Stomach (tissue), 9 donors: Measurements from ENCODE around the gene TIGD4. TPM values are rescaled to one million over a fixed set of nuclear protein-coding genes. Genes with fewer than 3 reads are reported as not detected.
"Not testable (repeated sequence)": the region's sequence is repeated elsewhere in the genome, so short reads cannot be mapped to it uniquely, and the experiment has no call there.

Source experiments
- DNase-seq, 2 donors: peaks; one replicate each; pipeline versions ENCODE4 v3.0.0 to v3.0.0-alpha.2; 2013 to 2019
- H3K27ac ChIP-seq, 5 donors: fragments of 200-600 bp in 4 of 5; sonication (generic) in 4 of 5; one replicate each; pipeline ENCODE4 v1.5.1; 2013 to 2019; ENCODE audit warnings: mild to moderate bottlenecking in 1 of 5, moderate library complexity in 1 of 5
- H3K27me3 ChIP-seq, 3 donors: fragments of 200-600 bp; sonication (generic); one replicate each; pipeline ENCODE4 v1.5.1; 2017 to 2019; ENCODE audit warnings: mixed run types in 1 of 3
- H3K36me3 ChIP-seq, 4 donors: fragments of 200-600 bp; sonication (generic); 1 replicate in 3 of 4; 2 replicates in 1 of 4; pipeline ENCODE4 v1.5.1; 2016 to 2019
- H3K4me1 ChIP-seq, 4 donors: fragments of 200-600 bp; sonication (generic); one replicate each; pipeline ENCODE4 v1.5.1; 2016 to 2019
- H3K4me3 ChIP-seq, 4 donors: fragments of 200-600 bp; sonication (generic) in 3 of 4; one replicate each; pipeline ENCODE4 v1.5.1; 2016 to 2019; ENCODE audit warnings: mild to moderate bottlenecking in 1 of 4
- H3K9me3 ChIP-seq, 4 donors: fragments of 200-600 bp; sonication (generic); one replicate each; pipeline ENCODE4 v1.5.1; 2016 to 2019
- CTCF ChIP-seq, 7 experiments: fragments of 450-650 bp in 4 of 7; fragments of 200-600 bp in 3 of 7; sonication (generic) in 3 of 7; IDR thresholded peaks; one replicate each; pipeline ENCODE4 v1.5.1; 2016 to 2019; ENCODE audit warnings: antibody characterized with exemption in 7 of 7, control low read depth in 2 of 7, mild to moderate bottlenecking in 1 of 7
- EP300 ChIP-seq: sonication (generic); formaldehyde crosslinking; IDR thresholded peaks from one replicate; pipeline ENCODE4 v1.6.1; 2017; ENCODE audit warnings: antibody characterized with exemption
- POLR2A ChIP-seq, 4 donors: fragments of 450-650 bp; IDR thresholded peaks; one replicate each; pipeline ENCODE4 v1.6.1; 2016; ENCODE audit warnings: antibody characterized with exemption in 4 of 4, control low read depth in 2 of 4, mild to moderate bottlenecking in 1 of 4, moderate library complexity in 1 of 4
- POLR2AphosphoS5 ChIP-seq, 3 donors: sonication (generic); formaldehyde crosslinking; IDR thresholded peaks; one replicate each; pipeline ENCODE4 v1.6.1; 2016; ENCODE audit warnings: antibody characterized with exemption in 3 of 3
- WGBS, 5 donors: extraction: QIAGEN DNeasy Blood & Tissue Kit in 3 of 5; methylation state at CpG; one replicate each; pipeline versions ENCODE4 v1.1.5 to v1.1.7; 2013 to 2018; 5-methylcytosine and 5-hydroxymethylcytosine counted together
- intact Hi-C: fragments of 100-400 bp; cut with DNase I; formaldehyde crosslinking; loops from one replicate; pipeline ENCODE4 v1.15.1; 2023; ENCODE audit warnings: low total_unique reads
- polyA plus RNA-seq, 3 donors: library from polyadenylated mRNA; stranded (reverse); fragments of 200-250 nt; gene quantifications; one replicate each; pipeline ENCODE4 v1.2.3, GENCODE V29; 2013
- total RNA-seq, 5 donors: library from RNA; depleted of rRNA; stranded (reverse); fragments of >200 nt; gene quantifications; one replicate each; pipeline versions ENCODE4 v1.1.0 to v1.2.3, GENCODE V29; 2014 to 2016
- donor health status: healthy with polysubstance abuse.
- donor health status: Bipolar disorder and iron deficiency.
- donor health status: healthy.

TIGD4 gene
- total and polyA plus RNA-seq, 8 donors = 0.20 to 4.1 (median 0.72) TPM; not detected in 4

GRCh38 chr4:152773339-152773738 lies 6.2 kb downstream of the TIGD4 start:
- DNase-seq = no peak
- TF ChIP-seq EP300 (no peak), POLR2A (IDR thresholded peaks at IDR 0.05) (no peak), CTCF (IDR thresholded peaks at IDR 0.05) (no peak), POLR2AphosphoS5 (IDR thresholded peaks at IDR 0.05) (no peak)
- no peaks in the 10 kb centered on the region for H3K9me3 ChIP-seq
- H3K4me3 ChIP-seq = no peak overlapping the region
- WGBS, 5 donors = 94 to 97% (median 94%) methylated on average over 2 of the region's 2 CpGs
- intact Hi-C loops = no loop called here
- H3K27ac ChIP-seq = no peak overlapping the region
- peaks cover 0 to 3% (median under 1%) of the 10 kb centered on the region in 4 donors for H3K4me1 ChIP-seq
- H3K27me3 ChIP-seq = no peaks in the 10 kb centered on the region
- H3K36me3 ChIP-seq = no peaks in the 10 kb centered on the region

GRCh38 chr4:152771741-152772533 lies 7.6 kb downstream of the TIGD4 start:
- intact Hi-C loops = no loop called here
- no peaks in the 10 kb centered on the region for H3K4me1 ChIP-seq
- TF ChIP-seq CTCF (IDR thresholded peaks at IDR 0.05) (no peak), EP300 (no peak), POLR2A (IDR thresholded peaks at IDR 0.05) (no peak), POLR2AphosphoS5 (IDR thresholded peaks at IDR 0.05) (no peak)
- H3K36me3 ChIP-seq = no peaks in the 10 kb centered on the region
- no peak for DNase-seq
- H3K4me3 ChIP-seq = no peak overlapping the region
- H3K27me3 ChIP-seq = no peaks in the 10 kb centered on the region
- H3K9me3 ChIP-seq = no peaks in the 10 kb centered on the region
- WGBS, 5 donors = 63 to 78% (median 66%) methylated on average over 3 of the region's 3 CpGs
- H3K27ac ChIP-seq = no peak overlapping the region

- H3K9me3 ChIP-seq, H3K27ac ChIP-seq, H3K4me1 ChIP-seq, H3K36me3 ChIP-seq, H3K4me3 ChIP-seq, intact Hi-C loops, DNase-seq, H3K27me3 ChIP-seq: not testable (repeated sequence)
- WGBS, 5 donors = 90 to 99% (median 92%) methylated on average over 13 to 54 of the region's 54 CpGs
Observed at GRCh38 chr4:152765069-152765737, 14.3 kb downstream of the TIGD4 start.

GRCh38 chr4:152763796-152764195 lies 15.7 kb downstream of the TIGD4 start:
- no peaks in the 10 kb centered on the region for H3K27me3 ChIP-seq
- WGBS, 5 donors = 88 to 100% (median 98%) methylated on average over 1 of the region's 1 CpG

More at GRCh38 chr4:152763796-152764195, 15.7 kb downstream of the TIGD4 start:
- Histone ChIP-seq H3K27ac (no peak overlapping the region), H3K9me3 (no peaks in the 10 kb centered on the region), H3K4me1 (peaks cover 0 to 5% (median 0%) of the 10 kb centered on the region in 4 donors), H3K36me3 (no peaks in the 10 kb centered on the region), H3K4me3 (no peak overlapping the region)
- no peak for TF ChIP-seq POLR2A (IDR thresholded peaks at IDR 0.05)
- TF ChIP-seq EP300 = no peak
- no peak for TF ChIP-seq CTCF (IDR thresholded peaks at IDR 0.05)
- TF ChIP-seq POLR2AphosphoS5 (IDR thresholded peaks at IDR 0.05) = no peak
- no peak for DNase-seq
- intact Hi-C loops = no loop called here
